ENCODE measurements around the gene DENND1B.
"Not testable (repeated sequence)": the region's sequence is repeated elsewhere in the genome, so short reads cannot be mapped to it uniquely, and the experiment has no call there.

The DENND1B gene

GRCh38 chr1:197541411-197541810, 233.9 kb downstream of the DENND1B start:
- DNase-seq = no peak

GRCh38 chr1:197526736-197527371, 248.4 kb downstream of the DENND1B start:
- peak; percentile 30 to 79 (median 71) for DNase-seq

- DNase-seq = peak; percentile 52 to 73 (median 69)
Observed at GRCh38 chr1:197521118-197521739, 254.1 kb downstream of the DENND1B start.

GRCh38 chr1:197519741-197520334, 255.4 kb downstream of the DENND1B start:
- DNase-seq = peak; percentile 5 to 33 (median 27)

- no peak for DNase-seq
Observed at GRCh38 chr1:197515421-197515820, 259.9 kb downstream of the DENND1B start.

- no peak for DNase-seq
Observed at GRCh38 chr1:197510691-197511378, 264.4 kb downstream of the DENND1B start.

- DNase-seq = no peak
Observed at GRCh38 chr1:197496722-197497121, 278.6 kb downstream of the DENND1B start.

GRCh38 chr1:197491505-197491904, 283.8 kb downstream of the DENND1B start:
- DNase-seq = not testable (repeated sequence)

GRCh38 chr1:197486946-197487345, 288.3 kb downstream of the DENND1B start:
- no peak for DNase-seq

- peak in 2 of 3 donors; percentile 25 to 34 for DNase-seq
Observed at GRCh38 chr1:197485790-197486189, 289.5 kb downstream of the DENND1B start.

- DNase-seq = no peak
Observed at GRCh38 chr1:197481101-197481500, 294.2 kb downstream of the DENND1B start.

GRCh38 chr1:197480446-197480845, 294.8 kb downstream of the DENND1B start:
- no peak for DNase-seq

- no peak for DNase-seq
Observed at GRCh38 chr1:197472141-197472540, 303.1 kb downstream of the DENND1B start.

GRCh38 chr1:197471248-197471985, 303.9 kb downstream of the DENND1B start:
- DNase-seq = no peak

- no peak for DNase-seq
Observed at GRCh38 chr1:197470330-197470729, 304.9 kb downstream of the DENND1B start.

GRCh38 chr1:197469620-197470210, 305.6 kb downstream of the DENND1B start:
- peak; percentile 13 to 22 (median 22) for DNase-seq

- DNase-seq = no peak
Observed at GRCh38 chr1:197468543-197469175, 306.6 kb downstream of the DENND1B start.

GRCh38 chr1:197467881-197468280, 307.4 kb downstream of the DENND1B start:
- no peak for DNase-seq

- no peak for DNase-seq
Observed at GRCh38 chr1:197466813-197467212, 308.5 kb downstream of the DENND1B start.

- DNase-seq = no peak
Observed at GRCh38 chr1:197465528-197466327, 309.6 kb downstream of the DENND1B start.

GRCh38 chr1:197464044-197464443, 311.2 kb downstream of the DENND1B start:
- peak in 2 of 3 donors; percentile 12 to 15 for DNase-seq

Data from suppressor macrophage treated with lipopolysaccharide for 1 hour (primary cell).